ENCODE measurements around the gene DBNDD2. TPM values are rescaled to one million over a fixed set of nuclear protein-coding genes. Genes with fewer than 3 reads are reported as not detected.

DBNDD2 gene
- total RNA-seq, 1 donor from 2014 or later, result 18.1 TPM

- H3K27me3 Mint-ChIP-seq (ENCODE audit: low read depth), result no peaks in the 10 kb centered on the region
- no peak for TF ChIP-seq CTCF (conservative IDR thresholded peaks at IDR 0.05)
Observed at GRCh38 chr20:45368221-45368980, 39.7 kb upstream of the DBNDD2 start.

GRCh38 chr20:45370571-45371160 lies 37.4 kb upstream of the DBNDD2 start:
- Mint-ChIP-seq H3K9me3 (no peaks in the 10 kb centered on the region), H3K36me3 (ENCODE audit: low read depth) (peaks cover 4% of the 10 kb centered on the region), H3K4me3 (peak overlapping the region; percentile 23), H3K4me1 (peaks cover 13% of the 10 kb centered on the region), H3K27me3 (ENCODE audit: low read depth) (no peaks in the 10 kb centered on the region), H3K27ac (ENCODE audit: unreplicated experiment) (no peak overlapping the region)
- no peak for TF ChIP-seq CTCF (conservative IDR thresholded peaks at IDR 0.05)
- DNase-seq (ENCODE audit: low read depth, low spot score), result no peak

More at GRCh38 chr20:45368221-45368980, 39.7 kb upstream of the DBNDD2 start:
- H3K9me3 Mint-ChIP-seq, result no peaks in the 10 kb centered on the region
- peaks cover 4% of the 10 kb centered on the region for H3K36me3 Mint-ChIP-seq (ENCODE audit: low read depth)
- no peak for DNase-seq (ENCODE audit: low read depth, low spot score)
- H3K4me1 Mint-ChIP-seq, result peaks cover 19% of the 10 kb centered on the region
- peak overlapping the region; percentile 50 for H3K4me3 Mint-ChIP-seq
- H3K27ac Mint-ChIP-seq (ENCODE audit: unreplicated experiment), result no peak overlapping the region

GRCh38 chr20:45372241-45372640 lies 35.8 kb upstream of the DBNDD2 start:
- H3K4me3 Mint-ChIP-seq, result no peak overlapping the region
- no peaks in the 10 kb centered on the region for H3K9me3 Mint-ChIP-seq
- H3K36me3 Mint-ChIP-seq (ENCODE audit: low read depth), result peaks cover 4% of the 10 kb centered on the region
- TF ChIP-seq CTCF (conservative IDR thresholded peaks at IDR 0.05), result no peak
- no peaks in the 10 kb centered on the region for H3K27me3 Mint-ChIP-seq (ENCODE audit: low read depth)
- no peak for DNase-seq (ENCODE audit: low read depth, low spot score)
- H3K27ac Mint-ChIP-seq (ENCODE audit: unreplicated experiment), result no peak overlapping the region
- peaks cover 13% of the 10 kb centered on the region for H3K4me1 Mint-ChIP-seq

GRCh38 chr20:45372646-45373352 lies 35.3 kb upstream of the DBNDD2 start:
- no peak for DNase-seq (ENCODE audit: low read depth, low spot score)
- Mint-ChIP-seq H3K9me3 (no peaks in the 10 kb centered on the region), H3K27me3 (ENCODE audit: low read depth) (no peaks in the 10 kb centered on the region), H3K4me1 (peaks cover 13% of the 10 kb centered on the region), H3K36me3 (ENCODE audit: low read depth) (peaks cover 4% of the 10 kb centered on the region), H3K27ac (ENCODE audit: unreplicated experiment) (no peak overlapping the region), H3K4me3 (no peak overlapping the region)
- no peak for TF ChIP-seq CTCF (conservative IDR thresholded peaks at IDR 0.05)

GRCh38 chr20:45373353-45374100 lies 34.6 kb upstream of the DBNDD2 start:
- Mint-ChIP-seq H3K4me1 (peaks cover 13% of the 10 kb centered on the region), H3K4me3 (peak overlapping the region; percentile 56), H3K36me3 (ENCODE audit: low read depth) (no peaks in the 10 kb centered on the region), H3K27ac (ENCODE audit: unreplicated experiment) (no peak overlapping the region), H3K27me3 (ENCODE audit: low read depth) (no peaks in the 10 kb centered on the region), H3K9me3 (no peaks in the 10 kb centered on the region)
- TF ChIP-seq CTCF (conservative IDR thresholded peaks at IDR 0.05), result peak; percentile 82
- peak; percentile 73 for DNase-seq (ENCODE audit: low read depth, low spot score)

All from neural crest cell (in vitro differentiated cells).